Astrocyte of the spinal cord (primary cell): ENCODE measurements around the gene PRCP.

Experiments
- DNase-seq: peaks from one replicate; pipeline ENCODE4 v3.0.0; 2011; ENCODE audit warnings: low read depth, low spot score
- H3K4me3 ChIP-seq: 2 replicates; pipeline ENCODE4 v1.5.1; 2011; ENCODE audit warnings: low read depth, mild to moderate bottlenecking, low read length, moderate library complexity
- CTCF ChIP-seq: IDR thresholded peaks from 2 replicates; pipeline ENCODE4 v1.5.1; 2012; ENCODE audit warnings: low read depth, mild to moderate bottlenecking, low read length, inconsistent platforms
- in situ Hi-C: cut with HindIII; loops from 2 replicates; pipeline ENCODE4 v1.10.0; 2017; ENCODE audit warnings: low sequenced_read_pairs

The PRCP gene

DNA sequence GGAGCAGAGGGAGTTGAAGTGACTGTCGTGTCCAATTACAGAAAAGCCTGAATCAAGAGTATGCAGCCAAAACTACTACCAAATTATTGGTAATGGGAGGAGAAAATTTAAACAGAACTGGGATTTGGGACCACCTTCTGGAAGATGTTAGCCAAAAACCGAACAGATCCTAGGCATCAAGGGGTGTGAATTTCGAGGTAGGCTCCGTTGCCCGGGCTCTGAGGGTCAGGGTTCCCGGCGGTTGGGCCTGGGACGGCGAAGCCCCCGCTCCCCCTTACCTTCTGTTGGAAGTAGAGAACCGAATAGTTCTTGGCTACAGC is 313 bp downstream of the PRCP start:
- no peak for DNase-seq
- in situ Hi-C loops = no loop called here
- H3K4me3 ChIP-seq = peak overlapping the region; percentile 79
- no peak for TF ChIP-seq CTCF

GRCh38 chr11:82899186-82899820 is 927 bp downstream of the PRCP start:
- TF ChIP-seq CTCF = no peak
- no peak for DNase-seq
- in situ Hi-C loops = no loop called here
- peak overlapping the region; percentile 79 for H3K4me3 ChIP-seq

DNA sequence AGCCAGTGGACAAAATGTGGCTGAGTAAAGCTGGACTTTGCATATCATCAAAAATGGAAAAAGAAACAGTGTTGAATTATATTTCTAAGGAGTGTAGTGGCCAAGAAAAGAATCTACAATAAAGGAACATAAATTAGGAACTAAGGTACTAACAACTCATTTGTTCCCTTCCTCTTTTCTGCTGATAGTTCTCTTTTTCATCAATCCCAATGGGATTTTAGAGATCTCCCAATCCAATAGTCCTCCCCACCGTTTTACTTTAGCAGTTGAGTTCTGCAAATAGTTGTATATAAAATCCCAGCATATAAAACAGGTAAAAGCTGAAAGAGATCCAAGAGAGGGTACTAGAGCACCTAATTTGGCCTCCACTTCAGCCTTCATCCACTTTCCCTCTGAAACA is 2.0 kb downstream of the PRCP start:
- in situ Hi-C loops = no loop called here

GRCh38 chr11:82896183-82896582 is 4.0 kb downstream of the PRCP start:
- DNase-seq = no peak
- no peak overlapping the region for H3K4me3 ChIP-seq
- TF ChIP-seq CTCF = no peak
- in situ Hi-C loops = no loop called here

More for the DNA sequence above, 2.0 kb downstream of the PRCP start:
- DNase-seq = no peak
- H3K4me3 ChIP-seq = no peak overlapping the region
- TF ChIP-seq CTCF = no peak

DNA sequence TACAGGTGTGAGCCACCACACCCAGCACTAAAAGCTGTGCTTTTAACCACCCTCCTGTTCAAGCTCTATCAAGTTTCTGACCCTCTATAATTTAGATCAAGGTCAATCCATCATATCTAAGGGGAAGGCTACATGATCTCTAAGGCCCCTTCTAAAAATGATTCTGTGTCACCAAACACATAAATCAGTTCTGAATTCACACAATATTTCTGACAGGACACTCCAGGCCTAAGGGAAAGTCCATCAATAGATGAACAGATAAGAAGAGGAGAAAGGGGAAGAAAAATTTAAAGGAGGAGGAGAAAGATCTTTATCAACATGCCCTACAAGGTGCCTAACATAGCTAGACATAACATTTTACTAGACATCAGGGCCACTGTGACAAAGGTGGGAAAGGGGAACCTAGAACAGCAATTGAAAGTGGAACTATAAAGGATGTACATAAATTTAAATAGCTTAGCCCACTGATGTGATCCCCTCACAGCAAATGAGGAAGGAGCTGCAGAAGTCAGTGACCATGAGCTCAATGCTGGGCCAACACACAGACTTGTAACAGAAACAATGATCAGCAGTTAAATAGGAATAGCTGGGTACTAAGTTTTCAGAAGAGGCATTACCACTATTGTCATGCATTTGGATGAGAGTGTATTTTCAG is 4.7 kb downstream of the PRCP start:
- no peak for DNase-seq
- in situ Hi-C loops = no loop called here

GRCh38 chr11:82892611-82893169 is 7.5 kb downstream of the PRCP start:
- TF ChIP-seq CTCF = no peak
- no peak overlapping the region for H3K4me3 ChIP-seq
- in situ Hi-C loops = no loop called here
- DNase-seq = no peak

More for the DNA sequence above, 4.7 kb downstream of the PRCP start:
- no peak overlapping the region for H3K4me3 ChIP-seq
- TF ChIP-seq CTCF = no peak
